ENCODE measurements around the gene CIT. TPM values are rescaled to one million over a fixed set of nuclear protein-coding genes. Genes with fewer than 3 reads are reported as not detected.

CIT gene
- total and polyA plus RNA-seq, 9 of the 15 experiments (the other 6 are each of a cell fraction or from before 2014, with no cell fraction given): 1.1 to 46.7 (median 21.3) TPM

GRCh38 chr12:119780786-119781434 is 96.2 kb downstream of the CIT start (continued):
- TF ChIP-seq SIN3B (IDR thresholded peaks at IDR 0.05; ENCODE audit: low read depth) (no peak), HNRNPL (IDR thresholded peaks at IDR 0.05; ENCODE audit: low read depth, low read length) (no peak), DIDO1 (tag; IDR thresholded peaks at IDR 0.05; ENCODE audit: low read depth) (no peak)

GRCh38 chr12:119775246-119775895 is 101.7 kb downstream of the CIT start:
- no peak overlapping the region for H3K4me3 ChIP-seq
- H2AFZ ChIP-seq (ENCODE audit: low read depth, low read length): no peak overlapping the region
- H3K9me3 ChIP-seq (replicated peaks; ENCODE audit: control insufficient read depth, insufficient read depth, low read depth, low read length): no peaks in the 10 kb centered on the region
- FAIRE-seq (no peak), DNase-seq (ENCODE audit: extremely low read depth in 1 of 4, low spot score in 3 of 4) (no peak), ATAC-seq (no peak)
- no peaks in the 10 kb centered on the region for H4K20me1 ChIP-seq (replicated peaks; ENCODE audit: control insufficient read depth, insufficient read depth, low read length)
- ChIA-PET POLR2A (no interaction called here), CTCF (ENCODE audit: low intra/inter-chr PET ratio) (no interaction called here)
- in situ Hi-C loops (cut with MboI) (no loop called here), intact Hi-C loops (cut with micrococcal nuclease) (no loop called here)
- H3K4me1 ChIP-seq (replicated peaks in 1 of 2; ENCODE audit: control insufficient read depth in 2 of 2, insufficient read depth in 2 of 2, low read length in 2 of 2): no peaks in the 10 kb centered on the region
- H3K9me1 ChIP-seq (ENCODE audit: control insufficient read depth, insufficient read depth, low read length): no peaks in the 10 kb centered on the region
- peaks cover 54% of the 10 kb centered on the region; the same call in 2 of the 3 replicates for H3K36me3 ChIP-seq (ENCODE audit: control insufficient read depth, insufficient read depth, low read length)
- no peak overlapping the region for H3K4me2 ChIP-seq (ENCODE audit: insufficient read depth, low read length)
- no peaks in the 10 kb centered on the region for H3K79me2 ChIP-seq (ENCODE audit: control insufficient read depth, insufficient read depth, low read length)
- H3K9ac ChIP-seq (ENCODE audit: insufficient read depth in 1 of 2, low read depth in 2 of 2, low read length in 2 of 2): no peak overlapping the region
- WGBS (ENCODE audit: insufficient coverage, low coverage, missing lambda C conversion rate): 89% methylated on average over 7 of the region's 7 CpGs
- H3K27me3 ChIP-seq (ENCODE audit: control insufficient read depth in 2 of 2, insufficient read depth in 2 of 2, low read length in 2 of 2): no peaks in the 10 kb centered on the region
- no peak overlapping the region for H3K27ac ChIP-seq (ENCODE audit: extremely low read depth, low read depth, low read length)
- BruUV-seq (replicated peaks): no TSS peak
- TF ChIP-seq ZFX (CRISPR knock-in tag; IDR thresholded peaks at IDR 0.05): no peak
- TF ChIP-seq, protein P1, sequence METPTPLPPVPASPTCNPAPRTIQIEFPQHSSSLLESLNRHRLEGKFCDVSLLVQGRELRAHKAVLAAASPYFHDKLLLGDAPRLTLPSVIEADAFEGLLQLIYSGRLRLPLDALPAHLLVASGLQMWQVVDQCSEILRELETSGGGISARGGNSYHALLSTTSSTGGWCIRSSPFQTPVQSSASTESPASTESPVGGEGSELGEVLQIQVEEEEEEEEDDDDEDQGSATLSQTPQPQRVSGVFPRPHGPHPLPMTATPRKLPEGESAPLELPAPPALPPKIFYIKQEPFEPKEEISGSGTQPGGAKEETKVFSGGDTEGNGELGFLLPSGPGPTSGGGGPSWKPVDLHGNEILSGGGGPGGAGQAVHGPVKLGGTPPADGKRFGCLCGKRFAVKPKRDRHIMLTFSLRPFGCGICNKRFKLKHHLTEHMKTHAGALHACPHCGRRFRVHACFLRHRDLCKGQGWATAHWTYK (CRISPR knock-in tag; IDR thresholded peaks at IDR 0.05): no peak

All from K562 (cell line).